Stimulated activated CD4-positive, alpha-beta T cell treated with anti-CD3 and anti-CD28 coated beads, Interleukin-12 subunit alpha, Interleukin-12 subunit beta, amount 100 ng/mL, for 24 hours (primary cell): ENCODE results near the gene ZNF609.
A peak's percentile ranks its signal among the peaks of the same experiment; 100 is the strongest.

ENCODE experiments used
- DNase-seq, 2 experiments: peaks; one replicate each; pipeline ENCODE4 v3.0.0-alpha.2; 2020; ENCODE audit warnings: low read depth in 2 of 2

ZNF609 gene

GRCh38 chr15:64691896-64692565, 231.7 kb downstream of the ZNF609 start:
- DNase-seq, result no peak

GRCh38 chr15:64693134-64693533, 232.8 kb downstream of the ZNF609 start:
- DNase-seq, result no peak

GRCh38 chr15:64694816-64695215, 234.4 kb downstream of the ZNF609 start:
- DNase-seq, result no peak

GRCh38 chr15:64695561-64695992, 235.2 kb downstream of the ZNF609 start:
- no peak for DNase-seq

GRCh38 chr15:64696481-64696880, 236.1 kb downstream of the ZNF609 start:
- no peak for DNase-seq

GRCh38 chr15:64697911-64698369, 237.6 kb downstream of the ZNF609 start:
- peak in 1 of 2 experiments; percentile 22 for DNase-seq

- DNase-seq, result no peak
Measured at GRCh38 chr15:64698823-64699222, 238.4 kb downstream of the ZNF609 start.

GRCh38 chr15:64699751-64700388, 239.5 kb downstream of the ZNF609 start:
- no peak for DNase-seq

- no peak for DNase-seq
Measured at GRCh38 chr15:64701051-64701450, 240.7 kb downstream of the ZNF609 start.

GRCh38 chr15:64701482-64702184, 241.3 kb downstream of the ZNF609 start:
- DNase-seq, result no peak

- peak; percentile 90 to 96 for DNase-seq
Measured at GRCh38 chr15:64702816-64703631, 242.6 kb downstream of the ZNF609 start.

- no peak for DNase-seq
Measured at GRCh38 chr15:64703632-64703959, 243.2 kb downstream of the ZNF609 start.

GRCh38 chr15:64705006-64705405, 244.6 kb downstream of the ZNF609 start:
- no peak for DNase-seq

GRCh38 chr15:64706011-64706911, 245.9 kb downstream of the ZNF609 start:
- DNase-seq, result no peak

GRCh38 chr15:64710676-64711428, 250.5 kb downstream of the ZNF609 start:
- DNase-seq, result no peak

- no peak for DNase-seq
Measured at GRCh38 chr15:64712353-64712752, 252.0 kb downstream of the ZNF609 start.

- DNase-seq, result no peak
Measured at GRCh38 chr15:64713592-64713991, 253.2 kb downstream of the ZNF609 start.

GRCh38 chr15:64716452-64716851, 256.1 kb downstream of the ZNF609 start:
- DNase-seq, result no peak

GRCh38 chr15:64717130-64717529, 256.8 kb downstream of the ZNF609 start:
- no peak for DNase-seq
